CD4-positive, alpha-beta T cell treated with Interleukin-17A for 4 hours (primary cell): ENCODE results near the gene EHMT1.
"Not testable (repeated sequence)": the region's sequence is repeated elsewhere in the genome, so short reads cannot be mapped to it uniquely, and the experiment has no call there.

Experiments used
- DNase-seq: peaks from one replicate; pipeline ENCODE4 v3.0.0-alpha.2; 2020; ENCODE audit warnings: mixed read lengths

EHMT1 gene

GRCh38 chr9:137619240-137620047 is 639 bp downstream of the EHMT1 start:
- DNase-seq: peak; percentile 47

- DNase-seq: no peak
Measured at GRCh38 chr9:137620048-137620405, 1.2 kb downstream of the EHMT1 start.

GRCh38 chr9:137620581-137620980 is 1.8 kb downstream of the EHMT1 start:
- no peak for DNase-seq

- DNase-seq: no peak
Measured at GRCh38 chr9:137621131-137621757, 2.4 kb downstream of the EHMT1 start.

GRCh38 chr9:137622211-137622610 is 3.4 kb downstream of the EHMT1 start:
- not testable (repeated sequence) for DNase-seq

GRCh38 chr9:137626464-137626863 is 7.7 kb downstream of the EHMT1 start:
- DNase-seq: no peak

GRCh38 chr9:137627406-137627805 is 8.6 kb downstream of the EHMT1 start:
- DNase-seq: not testable (repeated sequence)

GRCh38 chr9:137630126-137630525 is 11.3 kb downstream of the EHMT1 start:
- DNase-seq: no peak

- no peak for DNase-seq
Measured at GRCh38 chr9:137630679-137631078, 11.9 kb downstream of the EHMT1 start.

GRCh38 chr9:137631345-137632229 is 12.8 kb downstream of the EHMT1 start:
- DNase-seq: no peak

GRCh38 chr9:137632230-137633161 is 13.7 kb downstream of the EHMT1 start:
- no peak for DNase-seq

GRCh38 chr9:137634016-137634415 is 15.2 kb downstream of the EHMT1 start:
- no peak for DNase-seq

- no peak for DNase-seq
Measured at GRCh38 chr9:137638680-137639079, 19.9 kb downstream of the EHMT1 start.

- no peak for DNase-seq
Measured at GRCh38 chr9:137639303-137640051, 20.7 kb downstream of the EHMT1 start.

- no peak for DNase-seq
Measured at GRCh38 chr9:137640862-137641261, 22.1 kb downstream of the EHMT1 start.

- DNase-seq: no peak
Measured at GRCh38 chr9:137642118-137642601, 23.4 kb downstream of the EHMT1 start.

- no peak for DNase-seq
Measured at GRCh38 chr9:137642892-137643291, 24.1 kb downstream of the EHMT1 start.

- DNase-seq: no peak
Measured at GRCh38 chr9:137643921-137644320, 25.1 kb downstream of the EHMT1 start.

- no peak for DNase-seq
Measured at GRCh38 chr9:137645211-137645610, 26.4 kb downstream of the EHMT1 start.

GRCh38 chr9:137646341-137646740 is 27.5 kb downstream of the EHMT1 start:
- no peak for DNase-seq

- DNase-seq: peak; percentile 33
Measured at GRCh38 chr9:137647096-137647714, 28.4 kb downstream of the EHMT1 start.
